PFSK-1 (cell line): Measurements from ENCODE around the gene CMIP.

ENCODE experiments used
- FOXP2 ChIP-seq: optimal IDR thresholded peaks from 2 replicates; pipeline ENCODE3; 2011; ENCODE audit warnings: borderline replicate concordance, control low read depth, inconsistent platforms; ENCODE audit not compliant: insufficient read depth; ENCODE audit errors: extremely low read length, extremely low read depth
- POLR2AphosphoS5 ChIP-seq: IDR thresholded peaks from 2 replicates; pipeline ENCODE4 v1.6.1; 2012; ENCODE audit warnings: low read depth, mild to moderate bottlenecking, control low read depth, low read length, moderate library complexity
- REST ChIP-seq, 2 experiments: IDR thresholded peaks; 2 replicates each; pipeline versions ENCODE4 v1.6.1 to v1.8.0; 2011 to 2012; ENCODE audit warnings: low read depth in 2 of 2, low read length in 2 of 2, control low read depth in 1 of 2, inconsistent platforms in 1 of 2, mild to moderate bottlenecking in 1 of 2, moderate library complexity in 1 of 2; ENCODE audit not compliant: insufficient read depth in 1 of 2
- SIN3A ChIP-seq: IDR thresholded peaks from 2 replicates; pipeline ENCODE4 v1.6.1; 2012; ENCODE audit warnings: mild to moderate bottlenecking, low read length, moderate library complexity, borderline replicate concordance; ENCODE audit not compliant: insufficient read depth
- TAF1 ChIP-seq: IDR thresholded peaks from 2 replicates; pipeline ENCODE4 v1.6.1; 2012; ENCODE audit warnings: low read length, control low read depth, borderline replicate concordance; ENCODE audit not compliant: insufficient read depth

Gene CMIP

GRCh38 chr16:81473066-81473488 lies 28.5 kb downstream of the CMIP start:
- no peak for TF ChIP-seq FOXP2
- no peak for TF ChIP-seq REST (IDR thresholded peaks at IDR 0.05; ENCODE audit: insufficient read depth in 1 of 2, low read depth in 2 of 2, low read length in 2 of 2)
- TF ChIP-seq SIN3A = peak; percentile 29; the same call in 1 of the 2 replicates
- TF ChIP-seq TAF1 = no peak
- TF ChIP-seq POLR2AphosphoS5 = no peak

- no peak for TF ChIP-seq TAF1
- no peak for TF ChIP-seq POLR2AphosphoS5
- TF ChIP-seq SIN3A = no peak
- TF ChIP-seq REST (IDR thresholded peaks at IDR 0.05; ENCODE audit: insufficient read depth in 1 of 2, low read depth in 2 of 2, low read length in 2 of 2) = no peak
- no peak for TF ChIP-seq FOXP2
These were observed 28.9 kb downstream of the CMIP start for GRCh38 chr16:81473558-81473957.

GRCh38 chr16:81473969-81474959 lies 29.7 kb downstream of the CMIP start:
- no peak for TF ChIP-seq POLR2AphosphoS5
- no peak for TF ChIP-seq SIN3A
- no peak for TF ChIP-seq FOXP2
- TF ChIP-seq TAF1 = no peak
- TF ChIP-seq REST (IDR thresholded peaks at IDR 0.05; ENCODE audit: insufficient read depth in 1 of 2, low read depth in 2 of 2, low read length in 2 of 2) = no peak

DNA sequence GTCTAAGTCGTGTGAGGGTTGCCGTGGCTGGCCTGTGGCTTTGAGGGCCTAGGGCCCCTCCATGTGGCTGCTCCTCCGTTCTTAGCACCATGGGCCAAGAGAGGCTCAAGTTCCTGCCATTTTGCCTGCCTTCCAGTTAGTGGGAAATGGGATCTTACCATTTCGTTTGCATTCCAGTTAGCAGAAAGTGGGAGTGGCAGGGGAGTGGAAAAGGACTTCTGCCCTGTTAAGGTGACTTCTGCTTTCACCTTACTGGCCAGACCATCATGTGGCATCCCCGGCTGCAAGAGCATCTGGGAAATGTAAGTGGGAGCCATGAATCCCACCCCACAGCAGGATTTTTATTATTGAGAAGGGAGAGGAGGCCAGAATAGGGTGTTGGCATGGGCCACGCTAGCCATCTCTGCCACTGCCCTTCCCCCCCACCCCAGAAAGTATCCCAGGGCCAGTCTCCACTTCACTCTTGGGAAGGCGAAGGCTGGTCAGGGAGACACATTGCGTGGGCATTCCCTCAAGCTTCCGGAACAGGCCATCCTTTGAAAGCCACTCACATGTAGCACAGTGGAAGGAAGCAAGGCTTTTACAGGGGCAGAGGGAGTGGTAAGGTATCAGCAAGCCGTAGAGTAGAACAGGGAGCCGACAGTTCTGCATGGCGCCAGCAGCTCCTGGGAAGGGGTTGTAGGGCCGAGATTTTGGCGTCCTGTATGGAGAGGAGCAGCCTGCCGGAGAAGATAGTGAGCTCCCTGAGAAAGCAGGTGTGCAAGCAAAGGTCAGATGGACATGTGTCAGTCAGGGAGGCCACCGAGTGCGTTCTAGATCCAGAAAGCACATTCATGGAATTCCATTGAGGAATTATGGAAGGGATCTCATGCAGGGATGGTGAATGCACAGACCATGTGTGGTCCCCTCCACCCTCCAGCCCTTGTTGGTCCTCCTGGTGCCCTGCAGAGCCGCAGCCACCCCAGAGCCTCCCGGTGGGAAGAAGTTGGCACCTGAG lies 33.4 kb downstream of the CMIP start:
- TF ChIP-seq REST (IDR thresholded peaks at IDR 0.05; ENCODE audit: insufficient read depth in 1 of 2, low read depth in 2 of 2, low read length in 2 of 2) (no peak), POLR2AphosphoS5 (no peak), TAF1 (no peak), SIN3A (no peak), FOXP2 (no peak)
